Hematopoietic multipotent progenitor cell treated with erythropoietin and hydrocortisone succinate and interleukin-3 and kit ligand, for 15 days (in vitro differentiated cells): ENCODE results near the gene NPHS1.
A peak's percentile ranks its signal among the peaks of the same experiment; 100 is the strongest.
"Not testable (repeated sequence)": the region's sequence is repeated elsewhere in the genome, so short reads cannot be mapped to it uniquely, and the experiment has no call there.

Experiments
- DNase-seq: peaks from one replicate; pipeline ENCODE4 v3.0.0-alpha.2; 2015; ENCODE audit warnings: low spot score

The NPHS1 gene

DNA sequence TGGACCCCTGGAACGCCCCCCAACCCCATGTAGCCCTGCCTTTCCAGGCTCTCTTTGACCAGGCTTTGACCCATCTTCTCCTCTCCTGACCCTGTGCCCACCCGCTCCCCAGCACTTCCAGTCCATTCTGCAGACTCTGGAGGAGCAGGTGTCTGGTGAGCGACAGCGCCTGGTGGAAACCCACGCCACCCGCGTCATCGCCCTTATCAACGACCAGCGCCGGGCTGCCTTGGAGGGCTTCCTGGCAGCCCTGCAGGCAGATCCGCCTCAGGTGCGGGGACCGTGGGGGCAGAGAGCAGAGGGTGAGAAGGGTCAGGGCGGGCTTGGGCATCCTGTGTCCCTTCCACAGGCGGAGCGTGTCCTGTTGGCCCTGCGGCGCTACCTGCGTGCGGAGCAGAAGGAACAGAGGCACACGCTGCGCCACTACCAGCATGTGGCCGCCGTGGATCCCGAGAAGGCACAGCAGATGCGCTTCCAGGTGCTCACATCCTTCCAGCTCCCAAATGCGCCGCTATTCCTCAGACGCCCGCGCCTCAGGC, 22.2 kb upstream of the NPHS1 start:
- DNase-seq, result no peak

DNA sequence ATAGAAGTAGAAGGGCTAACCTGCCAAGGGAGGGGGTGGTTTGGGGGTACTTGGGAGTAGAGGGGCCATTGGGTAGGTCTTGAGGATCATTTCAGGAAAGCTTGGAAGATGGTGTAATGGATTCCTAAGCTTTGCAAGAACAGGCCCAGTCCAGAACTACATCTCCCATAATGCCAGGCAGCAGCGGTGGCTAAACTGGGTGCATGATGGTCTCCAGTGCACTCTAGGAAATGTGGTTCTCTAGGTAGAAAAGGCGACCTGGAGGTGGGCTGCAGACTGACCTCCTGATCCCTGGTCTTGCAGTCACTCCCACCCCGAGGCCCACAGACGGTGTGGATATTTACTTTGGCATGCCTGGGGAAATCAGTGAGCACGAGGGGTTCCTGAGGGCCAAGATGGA, 19.9 kb upstream of the NPHS1 start:
- DNase-seq, result no peak

DNA sequence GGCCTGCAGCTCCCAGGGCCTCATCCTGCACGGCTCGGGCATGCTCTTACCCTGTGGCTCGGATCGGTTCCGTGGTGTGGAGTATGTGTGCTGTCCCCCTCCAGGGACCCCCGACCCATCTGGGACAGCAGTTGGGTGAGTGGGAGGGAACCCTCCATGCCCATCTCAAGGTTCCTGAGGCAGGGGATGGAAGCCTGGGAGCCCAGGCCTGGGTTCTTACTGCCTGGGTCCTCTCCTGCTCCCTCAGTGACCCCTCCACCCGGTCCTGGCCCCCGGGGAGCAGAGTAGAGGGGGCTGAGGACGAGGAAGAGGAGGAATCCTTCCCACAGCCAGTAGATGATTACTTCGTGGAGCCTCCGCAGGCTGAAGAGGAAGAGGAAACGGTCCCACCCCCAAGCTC, 19.3 kb upstream of the NPHS1 start:
- no peak for DNase-seq

DNA sequence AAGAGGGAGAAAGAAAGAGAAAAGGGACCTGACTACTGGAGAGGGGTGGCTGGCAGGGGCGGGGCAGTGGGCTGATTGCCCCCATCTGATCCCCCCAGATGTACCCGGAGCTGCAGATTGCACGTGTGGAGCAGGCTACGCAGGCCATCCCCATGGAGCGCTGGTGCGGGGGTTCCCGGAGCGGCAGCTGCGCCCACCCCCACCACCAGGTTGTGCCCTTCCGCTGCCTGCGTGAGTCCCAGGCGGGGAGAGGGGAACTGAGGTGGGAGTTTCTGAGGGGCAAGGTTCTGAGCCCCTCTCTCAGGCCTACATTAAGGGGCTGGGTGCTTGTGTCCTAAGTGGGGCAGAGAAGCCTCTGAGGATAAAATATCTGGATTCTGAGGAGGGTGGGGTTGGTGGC, 18.5 kb upstream of the NPHS1 start:
- no peak for DNase-seq

DNA sequence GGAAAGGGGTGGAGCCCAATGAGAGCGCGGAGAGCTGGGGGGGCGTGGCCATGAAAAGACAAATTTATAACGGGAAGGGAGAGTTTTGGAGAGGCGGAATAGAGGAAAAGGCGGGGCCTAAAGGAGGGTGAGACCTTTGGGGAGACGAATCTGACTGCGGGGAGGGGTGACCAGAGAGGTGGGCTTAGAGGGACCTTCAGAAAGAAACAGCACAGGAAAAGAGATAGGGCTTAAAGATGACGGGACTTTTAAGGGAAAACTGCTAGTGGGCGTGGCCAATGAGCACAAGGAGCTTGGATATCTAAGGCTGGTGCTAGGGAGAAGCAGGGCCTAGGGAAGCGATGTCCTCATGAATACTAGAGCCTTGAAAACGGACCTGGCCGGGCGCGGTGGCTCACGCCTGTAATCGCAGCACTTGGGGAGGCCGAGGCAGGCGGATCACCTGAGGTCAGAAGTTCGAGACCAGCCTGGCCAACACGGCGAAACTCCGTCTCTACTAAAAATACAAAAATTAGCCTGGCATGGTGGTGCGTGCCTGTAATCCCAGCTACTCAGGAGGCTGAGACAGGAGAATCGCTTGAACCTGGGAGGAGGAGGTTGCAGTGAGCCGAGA, 17.9 kb upstream of the NPHS1 start:
- not testable (repeated sequence) for DNase-seq

DNA sequence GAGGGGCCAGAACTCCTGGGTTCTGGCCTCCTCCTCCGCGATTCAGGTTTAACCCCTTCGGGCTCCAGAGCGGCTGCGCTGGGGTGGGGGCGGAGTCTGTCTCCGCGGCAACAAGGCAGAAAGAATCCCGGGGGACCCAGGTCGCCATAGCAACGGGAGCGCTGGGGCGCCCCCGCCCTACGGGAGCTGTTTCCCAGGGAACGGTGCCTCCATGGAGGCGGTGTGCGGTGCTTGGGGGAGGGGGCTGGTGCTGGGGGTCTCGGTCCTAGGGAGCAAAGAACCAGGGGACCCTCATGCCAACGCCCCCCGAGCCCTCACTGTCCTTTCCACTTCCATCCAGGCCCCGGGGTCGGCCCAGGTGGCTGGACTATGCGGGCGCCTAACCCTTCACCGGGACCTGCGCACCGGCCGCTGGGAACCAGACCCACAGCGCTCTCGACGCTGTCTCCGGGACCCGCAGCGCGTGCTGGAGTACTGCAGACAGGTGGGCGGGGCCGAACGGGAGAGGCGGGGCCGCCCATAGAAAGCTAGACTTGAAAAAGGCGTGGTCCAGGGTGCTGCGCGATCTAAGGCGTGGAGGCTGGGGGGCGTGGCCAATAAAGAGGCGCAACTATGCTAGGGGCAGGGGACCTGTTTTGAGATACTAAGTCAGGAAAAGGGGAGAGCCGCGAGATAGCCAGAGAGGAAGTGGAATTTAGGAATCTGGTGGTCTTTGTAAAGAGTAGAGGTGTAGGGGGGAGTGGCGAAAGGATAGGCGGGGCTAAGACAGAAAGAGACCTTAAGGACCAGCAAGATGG, 17.2 kb upstream of the NPHS1 start:
- DNase-seq, result peak; percentile 79

DNA sequence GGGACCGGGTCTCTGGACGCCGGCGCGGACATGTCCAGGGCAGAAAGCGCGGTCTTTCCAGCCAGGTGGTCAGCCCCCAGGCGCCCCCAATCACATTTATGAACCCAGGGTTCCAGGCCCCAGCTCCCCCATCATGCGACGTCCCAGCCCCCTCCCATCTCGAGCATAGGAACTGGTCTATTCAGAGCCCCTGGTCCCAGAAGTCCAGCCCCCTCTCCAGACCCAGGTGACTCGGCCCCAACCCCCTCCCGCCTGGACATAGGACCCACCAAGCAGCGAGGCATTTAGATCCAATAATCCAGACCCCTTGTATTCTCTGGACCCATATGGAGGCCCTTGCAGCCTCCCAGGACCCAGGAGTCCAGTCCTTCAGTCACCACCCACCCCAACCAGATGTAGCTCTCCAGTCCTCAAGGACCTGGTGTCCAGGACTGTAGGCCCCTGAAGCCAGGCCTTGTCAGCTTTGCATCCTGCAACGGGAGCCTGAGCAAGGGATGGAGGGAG, 16.6 kb upstream of the NPHS1 start:
- no peak for DNase-seq

- no peak for DNase-seq
Observed at GRCh38 chr19:35868172-35868822, 16.0 kb upstream of the NPHS1 start, which contains the start of gene APLP1. Gene APLP1, plus strand, starts transcription at chr19:35868574. Its CDS starts 63 bp downstream, at chr19:35868637.

DNA sequence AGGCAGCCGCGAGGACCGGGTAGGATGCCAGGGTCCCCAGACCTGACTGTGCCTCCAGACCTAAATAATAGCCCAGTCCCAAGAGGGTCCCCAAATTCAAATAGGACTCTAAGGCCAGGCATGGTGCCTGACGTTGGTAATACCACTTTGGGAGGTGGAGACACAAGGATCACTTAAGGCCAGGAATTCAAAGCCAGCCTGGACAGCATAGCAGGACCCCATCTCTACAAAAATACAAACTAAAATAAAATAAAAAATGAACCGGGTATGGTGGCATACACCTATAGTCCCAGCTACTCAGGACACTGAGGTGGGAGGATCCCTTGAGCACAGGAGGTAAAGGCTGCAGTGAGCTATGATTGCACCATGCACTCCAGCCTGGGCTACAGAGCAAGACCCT, 10.7 kb upstream of the NPHS1 start:
- no peak for DNase-seq

- no peak for DNase-seq
Observed at GRCh38 chr19:35862528-35862927, 10.2 kb upstream of the NPHS1 start.

GRCh38 chr19:35861640-35862160, 9.4 kb upstream of the NPHS1 start:
- no peak for DNase-seq

GRCh38 chr19:35860818-35861639, 8.7 kb upstream of the NPHS1 start:
- no peak for DNase-seq

DNA sequence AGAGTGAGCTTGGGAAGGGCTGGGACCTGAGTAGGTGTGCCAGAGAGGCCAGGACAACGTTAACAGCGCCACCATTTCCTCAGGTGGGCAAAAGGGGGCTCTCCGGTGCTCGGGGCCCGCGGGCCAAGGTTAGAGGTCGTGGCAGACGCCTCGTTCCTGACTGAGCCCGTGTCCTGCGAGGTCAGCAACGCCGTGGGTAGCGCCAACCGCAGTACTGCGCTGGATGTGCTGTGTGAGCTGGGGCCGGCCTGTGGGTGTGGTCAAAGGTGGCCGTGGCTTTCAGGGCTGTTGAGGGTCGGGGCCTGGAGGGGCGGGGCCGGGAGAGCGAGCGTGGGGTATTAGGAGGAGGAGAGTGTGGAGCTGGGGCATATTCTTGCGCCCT, 8.1 kb upstream of the NPHS1 start:
- no peak for DNase-seq

GRCh38 chr19:35859414-35859813, 7.1 kb upstream of the NPHS1 start:
- DNase-seq, result no peak

DNA sequence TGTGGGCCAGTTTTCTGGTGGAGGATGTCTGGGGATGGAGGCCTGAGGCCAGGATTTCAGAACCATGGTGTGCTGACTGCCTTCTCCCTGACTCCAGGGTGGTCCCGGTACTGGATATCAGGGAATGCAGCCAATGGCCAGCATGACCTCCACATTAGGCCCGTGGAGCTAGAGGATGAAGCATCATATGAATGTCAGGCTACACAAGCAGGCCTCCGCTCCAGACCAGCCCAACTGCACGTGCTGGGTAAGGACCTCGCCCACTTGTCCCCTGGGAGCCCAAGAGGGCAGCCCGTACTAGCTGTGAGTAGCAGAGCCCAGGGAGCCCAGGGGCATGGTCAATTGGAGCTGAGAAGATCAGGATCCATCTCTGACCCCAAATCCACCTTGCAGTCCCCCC, 6.0 kb upstream of the NPHS1 start:
- no peak for DNase-seq

DNA sequence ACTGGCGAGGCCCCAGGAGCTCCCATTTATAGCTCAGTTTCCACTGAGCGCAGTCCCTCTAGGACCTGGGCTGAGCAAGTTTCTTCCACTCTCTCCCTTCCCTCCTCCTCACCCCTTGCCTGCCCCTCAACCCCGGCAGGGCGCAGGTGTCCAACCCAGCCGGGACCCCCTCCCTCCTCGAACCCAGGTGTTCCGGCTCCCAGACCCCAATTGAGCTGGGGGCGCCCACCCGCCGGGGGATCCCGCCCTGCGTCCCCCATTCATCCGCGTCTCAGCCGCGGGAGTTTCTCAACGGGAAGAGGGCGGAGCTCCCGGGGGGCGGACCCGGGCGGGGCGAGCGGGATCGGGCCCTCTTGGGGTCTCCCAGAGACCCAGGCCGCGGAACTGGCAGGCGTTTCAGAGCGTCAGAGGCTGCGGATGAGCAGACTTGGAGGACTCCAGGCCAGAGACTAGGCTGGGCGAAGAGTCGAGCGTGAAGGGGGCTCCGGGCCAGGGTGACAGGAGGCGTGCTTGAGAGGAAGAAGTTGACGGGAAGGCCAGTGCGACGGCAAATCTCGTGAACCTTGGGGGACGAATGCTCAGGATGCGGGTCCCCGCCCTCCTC, 4.3 kb upstream of the NPHS1 start, which contains the start of gene KIRREL2:
Gene KIRREL2, plus strand, starts transcription at position 366 of the 604 bp plus-strand sequence. Its CDS starts 209 bp downstream, at position 575.
- no peak for DNase-seq

DNA sequence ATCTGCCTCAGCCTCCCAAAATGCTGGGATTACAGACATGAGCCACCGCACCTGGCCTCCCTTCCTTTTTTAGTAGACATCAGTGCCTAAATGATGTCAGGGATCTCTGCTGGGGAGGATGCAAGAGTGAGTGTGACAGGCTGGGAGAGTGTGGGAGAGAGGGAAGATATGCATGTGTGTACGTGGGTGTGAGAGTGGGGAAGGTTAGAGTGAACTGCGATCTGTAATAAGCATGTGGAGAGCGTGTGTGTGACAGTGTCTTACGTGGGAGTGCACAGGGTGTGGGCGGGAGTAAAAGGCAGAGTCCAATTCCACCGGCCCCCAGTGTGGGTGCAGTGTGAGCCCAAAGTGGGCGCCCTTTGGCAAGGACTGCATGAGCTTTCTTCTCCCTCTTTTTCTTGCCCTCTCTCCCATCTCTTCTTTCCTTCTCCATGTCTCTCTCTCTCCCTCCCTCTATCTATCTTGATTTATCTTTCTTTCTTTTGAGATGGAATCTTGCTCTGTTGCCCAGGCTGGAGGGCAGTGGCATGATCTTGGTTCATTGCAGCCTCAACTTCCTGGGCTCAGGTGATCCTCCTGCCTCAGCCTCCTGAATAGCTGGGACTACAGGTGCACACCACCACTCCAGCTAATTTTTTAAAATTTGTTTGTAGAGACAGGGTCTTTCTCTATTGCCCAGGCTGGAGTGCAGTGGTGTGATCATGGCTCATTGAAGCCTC, 893 bp upstream of the NPHS1 start:
- no peak for DNase-seq

DNA sequence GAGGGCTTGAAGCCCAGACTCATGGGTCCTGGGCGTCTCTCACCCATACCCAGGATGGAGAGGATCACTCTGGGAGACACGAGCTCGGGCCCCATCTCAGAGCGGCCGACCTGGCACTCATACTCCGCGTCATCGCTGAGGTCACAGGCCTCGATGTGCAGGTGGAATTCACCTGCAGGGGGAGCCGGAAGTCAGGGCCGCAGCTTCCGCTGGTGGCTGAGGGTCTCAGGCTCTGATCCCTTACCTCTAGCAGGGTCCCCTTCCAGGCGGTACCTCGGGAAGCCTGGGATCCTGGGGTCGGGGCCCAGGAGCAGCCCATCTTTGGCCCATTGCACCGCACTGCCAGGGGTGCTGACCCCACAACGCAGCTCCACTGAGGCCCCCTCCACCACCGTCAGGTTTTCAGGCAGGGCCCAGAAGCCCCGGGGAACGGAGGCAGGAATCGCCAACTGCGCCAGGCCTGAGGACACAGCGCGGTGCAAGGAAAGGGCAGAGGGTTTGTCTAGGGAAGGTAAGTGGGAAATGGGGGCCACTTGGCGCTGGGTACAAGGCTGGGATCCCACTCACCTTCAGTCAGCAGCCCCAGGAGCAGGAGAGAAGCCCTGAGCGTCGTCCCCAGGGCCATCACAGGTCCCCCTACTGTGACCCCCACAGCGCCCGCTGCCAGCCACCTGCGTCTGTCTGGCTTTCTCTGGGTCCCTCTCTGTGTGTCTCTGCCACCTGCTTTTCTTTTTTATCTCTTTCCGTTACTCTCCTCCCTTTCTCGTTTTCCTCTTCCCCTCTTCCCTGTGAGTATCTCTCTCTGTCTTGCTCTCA, 883 bp downstream of the NPHS1 start:
- no peak for DNase-seq

DNA sequence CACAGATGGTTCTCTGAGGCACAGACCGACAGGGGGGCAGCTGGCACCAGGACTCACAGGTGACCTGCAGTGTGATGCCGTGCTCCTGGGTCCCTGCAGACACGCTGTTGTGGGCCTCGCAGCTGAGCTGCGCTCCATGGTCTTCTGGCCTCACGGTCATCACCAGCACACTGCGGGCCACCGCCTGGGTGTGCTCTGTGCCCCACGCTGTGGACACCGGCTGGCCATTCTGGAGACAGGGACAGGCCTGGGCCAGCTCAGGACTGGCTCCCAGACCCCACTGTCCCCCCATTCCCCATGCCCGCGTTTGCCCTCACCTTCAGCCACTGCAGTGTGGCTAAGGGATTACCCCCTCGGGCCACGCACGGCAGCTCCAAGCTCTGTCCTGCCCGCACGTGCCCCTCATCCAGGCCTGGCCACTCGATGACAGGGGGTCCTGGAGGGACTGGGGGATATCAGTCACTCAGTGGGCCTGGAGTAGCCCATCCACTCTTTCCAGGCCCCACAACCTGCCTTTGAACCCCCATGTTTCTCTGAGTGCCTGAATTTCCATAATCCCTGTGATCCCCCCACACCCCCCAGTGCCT, 3.3 kb downstream of the NPHS1 start:
- DNase-seq, result no peak
